T-helper 2 cell treated with Interferon-gamma antibody and Interleukin-4, amounts not matched to agents 100 ng/mL and 5 ng/mL, for 36 hours (primary cell): ENCODE results near the gene PHYKPL. TPM values are rescaled to one million over a fixed set of nuclear protein-coding genes. Genes with fewer than 3 reads are reported as not detected.

Experiments used
- intact Hi-C: fragments of 100-400 bp; cut with micrococcal nuclease; formaldehyde crosslinking; loops from one replicate; pipeline ENCODE4 v1.15.1; 2023
- total RNA-seq: library from RNA; stranded (reverse); gene quantifications from 2 replicates; pipeline ENCODE4 v1.2.3, GENCODE V29; 2022

Gene PHYKPL
- total RNA-seq, 1 donor from 2014 or later: 128 TPM

DNA sequence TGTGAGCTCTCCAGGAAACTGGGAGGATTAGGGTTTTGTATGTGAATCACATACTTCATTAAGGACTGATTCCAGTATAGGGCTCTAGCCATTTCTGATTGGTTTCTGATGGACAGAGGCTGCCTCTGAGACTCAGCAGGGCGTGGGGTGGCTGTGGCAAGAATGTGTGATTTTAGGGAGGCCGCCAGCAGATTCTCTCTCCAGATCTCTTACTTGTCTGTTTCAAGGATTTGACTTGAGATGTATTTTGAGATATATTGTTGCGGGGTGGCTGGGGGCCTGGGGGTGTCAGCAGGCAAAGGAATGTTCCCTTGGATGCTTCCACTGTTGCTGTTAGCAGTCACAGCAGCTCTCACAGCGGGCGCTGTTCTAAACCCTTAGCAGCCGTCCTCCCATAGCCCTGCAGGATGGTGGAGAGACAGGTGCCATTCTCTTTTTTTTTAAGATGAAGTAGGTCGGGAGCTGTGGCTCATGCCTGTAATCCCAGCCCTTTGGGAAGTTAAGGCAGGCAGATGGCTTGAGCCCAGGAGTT, 36.3 kb downstream of the PHYKPL start:
- intact Hi-C loops: no loop called here

DNA sequence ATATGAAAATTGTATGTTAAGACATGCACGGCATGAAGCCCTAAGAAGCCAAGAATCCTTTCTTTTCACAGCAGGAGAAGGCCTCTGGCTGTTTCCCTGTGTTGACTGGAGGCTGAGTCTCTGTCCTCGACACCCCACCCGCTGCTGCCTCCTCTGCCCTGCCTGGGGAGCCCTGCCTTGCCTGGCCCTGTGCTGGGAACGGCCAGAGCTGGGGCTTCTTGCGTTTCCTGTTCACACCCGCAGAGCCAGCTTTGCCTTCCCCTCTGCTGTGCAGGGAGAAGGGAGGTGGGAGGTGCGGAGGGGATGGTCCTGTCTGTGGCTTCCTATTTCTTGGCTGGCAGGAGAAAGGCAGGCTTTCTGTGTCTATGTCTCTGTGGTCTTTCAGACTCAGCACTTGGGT, 38.6 kb downstream of the PHYKPL start:
- intact Hi-C loops: no loop called here

DNA sequence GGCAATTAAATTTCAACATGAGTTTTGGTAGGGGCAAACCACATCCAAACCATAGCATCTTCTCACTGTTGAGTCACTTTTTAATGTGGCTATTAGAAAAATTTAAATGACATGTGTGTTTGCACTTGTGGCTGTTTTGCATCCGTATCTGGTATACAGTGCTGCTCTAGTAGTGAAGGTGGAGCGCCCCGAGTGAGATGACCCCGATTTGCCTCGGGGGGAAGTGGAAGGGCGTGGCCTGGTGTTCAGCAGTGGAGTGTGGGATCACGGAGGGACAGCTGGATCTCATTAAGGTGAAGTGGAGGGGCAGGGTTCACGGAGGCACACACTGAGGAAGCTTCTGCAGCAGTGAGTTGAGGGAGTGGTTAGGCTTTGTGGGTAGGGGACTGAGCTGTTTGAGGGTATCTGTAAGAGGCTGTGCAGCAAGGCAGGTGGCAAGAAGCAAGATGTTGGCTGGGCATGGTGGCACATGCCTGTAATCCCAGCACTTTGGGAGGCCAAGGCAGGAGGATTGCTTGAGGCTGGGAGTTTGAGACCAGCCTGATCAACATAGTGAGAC, 39.3 kb downstream of the PHYKPL start:
- intact Hi-C loops: no loop called here

DNA sequence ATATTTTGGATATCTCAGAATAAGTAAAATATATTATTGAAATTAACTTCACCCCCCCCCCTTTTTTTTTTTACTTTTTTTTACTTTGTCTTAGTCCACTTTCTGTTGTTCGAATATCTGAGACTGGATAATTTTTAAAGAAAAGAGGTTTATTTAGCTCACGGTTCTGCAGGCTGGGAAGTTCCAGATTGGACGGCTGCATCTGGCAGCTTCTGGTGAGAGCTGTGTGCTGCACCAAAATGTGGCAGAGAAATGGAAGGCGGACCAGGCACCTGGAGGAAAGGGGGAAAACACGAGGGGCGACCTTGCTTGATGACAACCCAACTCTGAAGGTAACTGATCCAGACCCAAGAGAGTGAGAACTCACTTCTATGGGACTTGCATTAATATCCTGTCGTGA, 39.8 kb downstream of the PHYKPL start:
- intact Hi-C loops: no loop called here

DNA sequence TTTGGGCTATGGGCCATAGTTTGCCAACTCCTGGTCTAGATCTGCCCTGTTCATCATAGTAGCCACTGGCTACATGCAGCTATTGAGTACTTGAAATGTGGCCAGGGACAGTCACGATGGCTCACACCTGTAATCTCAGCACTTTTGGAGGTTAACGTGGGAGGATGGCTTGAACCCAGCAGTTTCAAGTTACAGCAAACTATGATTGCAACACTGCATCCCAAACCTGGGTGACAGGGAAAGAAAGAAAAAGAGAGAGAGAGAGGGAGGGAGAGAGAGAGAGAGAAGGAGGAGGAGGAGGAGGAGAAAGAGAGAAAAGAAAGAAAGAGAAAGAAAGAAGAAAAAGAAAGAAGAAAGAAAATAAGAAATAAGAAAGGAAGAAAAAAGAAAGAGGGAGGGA, 40.4 kb downstream of the PHYKPL start:
- intact Hi-C loops: no loop called here

DNA sequence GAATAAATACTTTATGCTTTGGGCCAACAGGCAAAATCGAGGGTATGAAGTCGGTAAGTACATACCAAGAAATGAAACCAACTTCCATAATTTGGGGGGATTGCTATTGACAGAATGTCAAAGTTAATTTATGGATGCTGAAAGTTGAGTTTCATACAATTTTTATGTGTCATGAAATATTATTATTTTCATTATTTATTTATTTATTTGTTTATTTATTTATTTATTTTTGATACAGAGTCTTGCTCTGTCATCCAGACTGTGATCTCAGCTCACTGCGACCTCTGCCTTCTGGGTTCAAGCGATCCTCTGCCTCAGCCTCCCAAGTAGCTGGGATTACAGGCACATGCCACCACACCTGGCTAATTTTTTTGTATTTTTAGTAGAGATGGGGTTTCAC, 40.9 kb downstream of the PHYKPL start:
- intact Hi-C loops: no loop called here

DNA sequence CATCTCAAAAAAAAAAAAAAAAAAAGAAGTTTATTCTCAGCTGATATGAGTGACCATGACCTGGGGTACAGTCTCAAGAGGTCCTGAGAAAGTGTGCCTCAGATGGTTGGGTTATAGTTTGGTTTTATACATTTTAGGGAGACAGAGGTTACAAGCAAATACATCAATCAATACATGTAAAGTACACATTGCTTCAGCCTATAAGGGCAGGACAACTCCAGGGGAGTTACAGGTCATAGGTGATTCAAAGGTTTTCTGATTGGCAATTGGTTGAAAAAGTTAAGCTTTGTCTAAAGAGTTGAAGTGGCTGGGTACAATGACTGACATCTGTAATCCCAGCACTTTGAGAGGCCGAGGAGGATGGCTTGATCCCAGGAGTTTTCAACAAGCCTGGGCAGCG, 43.2 kb downstream of the PHYKPL start:
- intact Hi-C loops: no loop called here

DNA sequence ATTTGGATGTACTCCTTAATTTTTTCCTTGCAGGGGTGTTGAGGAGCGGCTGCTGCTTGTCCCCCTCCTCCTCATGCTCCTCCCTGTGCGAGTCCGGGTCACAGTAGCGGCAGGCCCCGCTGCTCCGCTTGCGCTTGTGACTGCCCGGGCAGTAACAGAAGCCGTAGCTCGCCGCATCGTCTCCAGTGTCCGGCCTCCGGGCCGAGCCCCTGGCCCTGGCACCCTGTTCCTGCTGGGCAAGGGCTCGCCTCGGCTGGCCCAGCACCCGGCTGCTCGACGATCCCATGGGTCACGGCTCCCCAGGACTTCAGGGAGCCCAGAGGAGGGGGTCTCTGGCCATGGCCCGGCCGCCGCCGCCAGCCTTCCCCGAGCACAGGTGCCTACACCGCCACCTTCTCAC, 45.6 kb downstream of the PHYKPL start, which contains the start of gene GMCL2:
GMCL2 (minus strand) TSS at position 358 of the 400 bp plus-strand sequence; CDS start at position 286, 72 bp downstream.
- intact Hi-C loops: no loop called here

DNA sequence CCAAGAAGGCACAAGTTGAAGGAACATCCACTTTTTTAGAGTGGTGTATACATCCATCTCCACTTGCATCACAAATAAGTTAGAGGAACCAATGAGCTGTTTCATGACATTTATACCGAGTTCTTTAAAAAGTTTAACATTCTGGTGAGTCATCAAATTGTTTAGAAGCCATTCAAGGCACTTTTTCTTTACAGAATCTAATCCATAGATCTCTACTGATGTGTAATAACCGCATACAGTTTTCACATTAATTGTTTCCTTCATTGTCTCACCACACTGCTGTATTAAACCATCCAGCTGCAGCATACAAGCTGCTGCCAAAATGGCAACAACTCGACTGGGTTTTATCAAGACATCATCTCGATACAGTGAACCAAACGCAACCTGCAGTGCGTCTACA, 46.2 kb downstream of the PHYKPL start:
- intact Hi-C loops: no loop called here

DNA sequence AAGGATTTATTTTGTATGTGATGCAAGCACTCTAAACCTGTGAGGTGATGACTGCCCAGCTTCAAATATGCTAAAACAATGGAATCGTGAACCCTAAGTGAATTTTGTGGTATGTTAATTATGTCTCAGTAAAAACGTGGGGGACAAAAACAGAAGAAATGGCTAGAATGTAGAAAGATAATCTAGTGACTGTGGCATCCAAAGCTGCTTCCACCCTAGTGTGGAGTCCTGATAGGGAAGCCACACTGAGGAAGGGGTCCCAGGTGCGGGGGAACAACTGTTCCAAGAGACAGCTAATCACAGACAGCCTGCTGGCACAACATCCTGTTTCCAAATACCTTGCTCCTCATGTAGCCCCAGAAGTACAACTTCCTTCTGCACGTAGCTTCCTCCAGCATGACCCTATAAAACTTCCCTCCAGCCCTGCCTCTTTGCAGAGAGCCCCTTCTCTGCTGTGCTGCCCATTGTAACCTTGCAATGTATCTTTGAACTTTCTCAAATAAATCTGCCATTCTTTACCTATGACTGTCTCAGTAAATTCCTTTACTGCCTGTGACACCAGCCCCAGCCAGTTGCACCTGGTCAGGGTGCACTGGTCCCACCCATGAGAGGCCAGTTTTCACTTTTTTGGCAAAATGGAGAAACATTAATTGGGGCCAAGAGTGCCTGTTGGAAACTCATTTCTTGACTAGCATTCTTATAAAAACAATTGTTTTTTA, 50.3 kb downstream of the PHYKPL start:
- intact Hi-C loops: no loop called here

DNA sequence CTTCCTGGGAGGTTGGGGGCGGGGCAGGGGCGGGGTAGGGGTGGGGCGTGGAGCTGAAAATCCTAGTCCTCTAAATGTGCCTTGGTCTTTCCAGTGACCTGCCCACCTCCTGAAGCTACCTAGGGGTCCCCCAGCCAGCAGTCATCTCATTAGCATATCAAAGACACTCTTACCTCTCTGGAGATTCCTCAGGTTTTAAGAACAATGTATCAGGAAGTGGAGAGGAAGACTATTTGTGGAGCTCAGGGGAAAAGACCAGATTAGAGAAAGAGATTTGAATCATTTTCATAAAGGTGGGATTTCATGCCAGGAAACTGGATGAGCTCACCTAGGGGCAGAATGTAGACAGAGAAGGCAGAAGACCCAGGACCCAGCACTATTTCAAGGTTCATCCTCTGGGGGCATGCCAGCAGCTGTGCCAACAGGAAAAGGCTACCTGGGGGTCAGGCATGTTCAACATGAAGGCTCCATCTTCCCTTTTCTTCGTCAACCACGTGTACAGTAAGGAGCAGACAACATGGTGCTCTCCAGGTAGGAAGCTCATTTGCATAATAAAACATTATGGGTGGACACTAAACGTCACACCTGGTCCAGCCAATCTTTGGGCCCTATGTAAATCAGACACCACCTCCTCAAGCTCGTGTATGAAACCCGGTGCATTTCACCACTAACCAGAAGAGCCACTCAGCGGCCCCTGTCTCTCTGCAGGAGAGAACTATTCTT, 52.3 kb downstream of the PHYKPL start:
- intact Hi-C loops: no loop called here

DNA sequence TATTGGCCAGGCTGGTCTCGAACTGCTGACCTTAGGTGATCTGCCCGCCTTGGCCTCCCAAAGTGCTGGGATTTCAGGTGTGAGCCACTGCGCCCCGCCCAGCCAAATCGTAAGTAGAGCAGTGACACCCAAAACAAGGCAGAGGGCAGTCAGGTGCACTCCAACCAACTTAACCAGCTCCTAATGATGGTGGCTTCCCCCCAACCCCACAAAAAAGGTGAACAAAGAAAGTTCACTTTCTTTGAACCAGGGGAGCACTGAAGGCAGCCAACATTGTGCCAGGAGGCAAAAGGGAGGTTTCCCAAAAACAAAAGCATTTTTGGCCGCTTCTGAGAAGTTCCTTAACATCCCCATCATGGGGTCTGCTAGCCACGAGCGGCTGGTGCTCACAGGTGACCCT, 55.0 kb downstream of the PHYKPL start:
- intact Hi-C loops: no loop called here

DNA sequence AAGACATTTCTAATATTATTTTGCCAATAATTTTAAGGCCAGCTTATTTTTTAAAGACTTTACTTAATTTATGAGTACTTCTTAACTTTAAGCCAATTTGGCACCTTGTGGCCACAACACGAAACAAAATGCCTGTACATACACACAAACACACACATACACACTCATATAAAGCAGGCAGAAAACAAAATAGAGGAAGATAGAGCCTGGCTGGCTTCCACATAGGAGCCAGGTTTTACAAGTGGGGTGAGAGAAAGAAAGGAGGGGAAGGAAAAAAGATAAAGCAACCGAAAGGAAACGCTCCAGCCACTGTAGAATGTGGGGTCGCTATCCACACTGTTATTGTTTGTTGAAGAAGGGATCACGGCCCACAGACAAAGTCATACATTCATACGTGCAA, 55.8 kb downstream of the PHYKPL start:
- intact Hi-C loops: no loop called here

DNA sequence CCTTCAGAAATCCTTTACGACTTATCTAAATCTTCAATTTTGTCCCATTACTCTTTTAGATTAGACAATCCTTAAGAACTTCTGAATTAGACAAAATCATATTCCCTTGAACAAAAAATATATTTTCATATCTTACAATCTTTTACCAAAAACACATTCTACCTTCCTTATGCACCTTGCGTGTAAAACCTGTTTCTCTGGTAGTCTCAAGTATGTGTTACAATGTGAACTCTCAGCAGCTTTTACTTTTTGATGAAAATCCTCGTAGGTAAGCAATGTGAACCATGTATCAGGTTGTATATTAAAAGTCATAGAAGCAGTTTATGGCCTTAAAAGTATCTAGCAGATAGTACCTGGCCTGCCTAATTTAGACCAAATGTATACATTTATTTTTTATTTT, 58.1 kb downstream of the PHYKPL start:
- intact Hi-C loops: no loop called here

DNA sequence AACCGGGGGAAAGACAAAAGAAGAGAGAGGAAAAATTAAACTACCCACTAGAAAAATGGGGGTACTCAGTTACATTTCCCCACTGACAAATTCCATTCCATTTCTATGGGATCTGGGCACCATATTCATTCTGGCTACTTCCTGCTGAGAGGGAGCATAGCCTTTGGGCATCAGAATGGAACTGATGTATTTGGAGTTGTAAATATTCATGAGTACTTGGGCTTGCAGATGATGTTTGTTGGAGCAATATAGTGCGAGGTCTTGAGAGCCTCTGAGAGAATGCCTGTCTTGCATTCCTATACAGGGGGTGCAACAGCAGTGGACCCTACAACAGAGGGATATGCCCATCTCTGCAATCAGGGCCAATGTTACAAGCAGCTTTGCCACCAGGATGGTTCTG, 62.1 kb downstream of the PHYKPL start:
- intact Hi-C loops: no loop called here

DNA sequence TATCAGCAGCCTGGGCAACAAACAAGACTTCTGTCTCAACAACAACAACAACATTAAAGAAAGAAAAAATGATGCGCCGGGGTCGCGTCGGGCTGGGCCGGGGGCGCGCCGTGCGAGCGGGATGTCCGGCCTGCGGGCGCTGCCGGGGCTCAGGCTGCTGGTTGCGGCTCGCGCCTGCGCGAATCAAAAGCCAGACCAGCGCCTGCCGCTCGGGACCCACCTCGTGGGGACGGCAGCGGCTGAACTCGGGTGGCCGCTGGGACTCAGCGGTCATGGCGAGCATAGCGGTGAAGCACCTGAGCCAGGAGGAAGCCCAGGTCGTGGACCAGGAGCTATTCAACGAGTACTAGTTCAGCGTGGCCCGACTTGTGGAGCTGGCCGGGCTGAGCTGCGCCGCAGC, 67.0 kb downstream of the PHYKPL start:
- intact Hi-C loops: no loop called here

DNA sequence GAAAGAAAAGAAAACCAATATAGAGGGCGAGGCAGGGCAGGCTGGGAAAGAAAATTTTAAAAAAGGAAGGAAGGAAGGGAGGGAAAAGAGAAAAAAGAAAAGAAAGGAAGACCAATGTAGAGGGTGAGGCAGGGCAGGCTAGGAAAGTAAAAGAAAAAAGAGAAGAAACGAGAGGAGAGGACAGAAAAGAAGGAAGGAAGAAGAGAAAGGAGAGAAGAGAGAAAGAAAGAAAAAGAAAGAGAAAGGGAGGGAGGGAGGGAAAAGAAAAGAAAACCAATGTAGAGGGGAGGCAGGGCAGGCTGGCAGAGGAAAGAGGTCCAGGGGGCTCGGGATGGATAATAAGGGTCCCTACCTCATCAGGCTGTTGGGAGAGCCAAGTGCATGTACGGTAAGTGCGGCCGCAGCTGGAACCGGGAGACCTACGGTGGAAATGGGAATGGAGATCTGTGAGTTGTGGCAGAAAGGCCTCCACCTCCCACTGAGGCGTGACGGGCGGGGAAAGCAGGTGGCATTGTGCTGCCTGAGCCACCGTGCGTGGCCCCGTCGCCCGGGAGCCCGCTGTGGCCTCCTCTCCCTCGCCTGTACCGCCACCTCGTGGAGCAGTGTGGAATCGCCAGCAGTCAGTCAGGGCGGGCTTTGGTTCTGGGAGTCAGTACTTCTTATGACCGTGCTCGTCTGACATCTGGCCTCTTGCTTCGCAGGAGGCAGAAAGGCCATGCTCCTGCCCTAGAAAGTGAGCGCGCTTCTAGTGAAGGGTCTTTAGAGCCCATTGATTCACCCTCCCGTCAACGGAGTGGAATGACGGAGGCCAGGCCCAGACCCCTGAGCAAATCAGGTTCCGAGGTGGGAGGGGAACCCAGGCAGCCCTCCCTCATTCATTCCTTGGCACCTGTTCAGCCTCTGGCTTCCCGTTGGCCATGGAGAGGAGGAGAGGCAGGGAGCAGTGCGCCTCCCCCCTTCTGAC, 68.5 kb downstream of the PHYKPL start:
- intact Hi-C loops: loop anchor here (1.0 kb wide), 2 partner anchors 10 to 88 kb away; no protein-coding TSS in a partner anchor

DNA sequence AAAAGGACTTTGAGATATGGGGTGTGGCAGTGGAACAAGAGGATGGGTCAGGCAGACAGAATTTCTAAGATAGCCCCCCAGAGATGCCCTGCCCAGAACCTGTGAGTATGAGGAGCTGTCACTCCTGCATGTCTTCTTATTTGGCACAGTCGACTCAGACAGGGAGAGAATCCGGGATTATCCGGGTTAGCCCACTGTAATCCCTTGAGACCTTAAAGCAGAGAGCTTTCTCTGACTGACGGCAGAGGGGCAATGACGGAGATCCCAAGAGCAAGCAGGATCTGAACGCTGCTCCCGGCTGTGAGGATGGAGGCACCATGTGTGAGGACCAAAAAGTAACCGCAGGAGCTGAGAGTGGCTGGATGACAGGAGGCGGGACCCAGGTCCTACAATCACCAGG, 70.1 kb downstream of the PHYKPL start:
- intact Hi-C loops: no loop called here

DNA sequence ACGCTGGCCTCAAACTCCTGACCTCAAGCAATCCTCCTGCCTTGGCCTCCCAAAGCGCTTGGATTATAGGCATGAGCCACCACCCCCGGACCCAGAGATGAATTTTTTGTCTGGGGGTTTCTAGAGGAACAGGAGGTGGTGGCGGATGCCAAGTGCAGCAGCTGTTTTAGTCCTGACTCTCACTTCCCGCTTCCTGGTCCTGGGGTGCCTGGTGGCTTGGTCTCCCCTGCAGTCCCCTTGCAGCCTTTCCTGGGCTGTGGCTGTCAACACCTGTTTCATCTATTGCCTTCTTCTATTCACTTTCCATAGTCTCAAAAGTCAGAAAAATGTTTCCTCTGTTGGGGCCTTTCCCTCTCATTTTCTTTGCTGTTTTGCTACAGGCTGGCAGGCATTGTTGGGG, 72.4 kb downstream of the PHYKPL start:
- intact Hi-C loops: no loop called here
